ENCODE results near the gene SLC47A1. TPM values are rescaled to one million over a fixed set of nuclear protein-coding genes. Genes with fewer than 3 reads are reported as not detected.

SLC47A1 gene
- total RNA-seq, 4 donors from 2014 or later = 4.3 to 48.6 (median 11.8) TPM

GRCh38 chr17:19558946-19559345, 25.3 kb downstream of the SLC47A1 start:
- H3K27me3 ChIP-seq = no peaks in the 10 kb centered on the region
- H3K27ac ChIP-seq = no peak overlapping the region
- H3K4me3 ChIP-seq (replicated peaks in 1 of 3) = no peak overlapping the region
- H3K9me3 ChIP-seq = no peaks in the 10 kb centered on the region
- H3K36me3 ChIP-seq = no peaks in the 10 kb centered on the region
- H3K4me1 ChIP-seq = no peaks in the 10 kb centered on the region
- TF ChIP-seq, protein P1, sequence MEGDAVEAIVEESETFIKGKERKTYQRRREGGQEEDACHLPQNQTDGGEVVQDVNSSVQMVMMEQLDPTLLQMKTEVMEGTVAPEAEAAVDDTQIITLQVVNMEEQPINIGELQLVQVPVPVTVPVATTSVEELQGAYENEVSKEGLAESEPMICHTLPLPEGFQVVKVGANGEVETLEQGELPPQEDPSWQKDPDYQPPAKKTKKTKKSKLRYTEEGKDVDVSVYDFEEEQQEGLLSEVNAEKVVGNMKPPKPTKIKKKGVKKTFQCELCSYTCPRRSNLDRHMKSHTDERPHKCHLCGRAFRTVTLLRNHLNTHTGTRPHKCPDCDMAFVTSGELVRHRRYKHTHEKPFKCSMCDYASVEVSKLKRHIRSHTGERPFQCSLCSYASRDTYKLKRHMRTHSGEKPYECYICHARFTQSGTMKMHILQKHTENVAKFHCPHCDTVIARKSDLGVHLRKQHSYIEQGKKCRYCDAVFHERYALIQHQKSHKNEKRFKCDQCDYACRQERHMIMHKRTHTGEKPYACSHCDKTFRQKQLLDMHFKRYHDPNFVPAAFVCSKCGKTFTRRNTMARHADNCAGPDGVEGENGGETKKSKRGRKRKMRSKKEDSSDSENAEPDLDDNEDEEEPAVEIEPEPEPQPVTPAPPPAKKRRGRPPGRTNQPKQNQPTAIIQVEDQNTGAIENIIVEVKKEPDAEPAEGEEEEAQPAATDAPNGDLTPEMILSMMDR (IDR thresholded peaks at IDR 0.05) = no peak
- TF ChIP-seq POLR2A (IDR thresholded peaks at IDR 0.05) = no peak
- no peak for DNase-seq
- intact Hi-C loops (cut with DNase I) = no loop called here

GRCh38 chr17:19561697-19562318, 28.2 kb downstream of the SLC47A1 start:
- intact Hi-C loops (cut with DNase I) = no loop called here
- DNase-seq = no peak
- H3K4me1 ChIP-seq = no peaks in the 10 kb centered on the region
- no peak for TF ChIP-seq POLR2A (IDR thresholded peaks at IDR 0.05)
- TF ChIP-seq, protein P1 (IDR thresholded peaks at IDR 0.05) = no peak
- H3K9me3 ChIP-seq = no peaks in the 10 kb centered on the region
- no peak overlapping the region for H3K4me3 ChIP-seq (replicated peaks in 1 of 3)
- H3K36me3 ChIP-seq = no peaks in the 10 kb centered on the region
- H3K27ac ChIP-seq = no peak overlapping the region
- H3K27me3 ChIP-seq = no peaks in the 10 kb centered on the region
- 83 to 90% methylated on average over 9 of the region's 9 CpGs for WGBS, 2 donors

GRCh38 chr17:19565817-19566575, 32.3 kb downstream of the SLC47A1 start:
- no peak for TF ChIP-seq POLR2A (IDR thresholded peaks at IDR 0.05)
- TF ChIP-seq, protein P1 (IDR thresholded peaks at IDR 0.05) = no peak
- no peak overlapping the region for H3K27ac ChIP-seq
- 95 to 97% methylated on average over 15 of the region's 15 CpGs for WGBS, 2 donors
- H3K9me3 ChIP-seq = no peaks in the 10 kb centered on the region
- intact Hi-C loops (cut with DNase I) = no loop called here
- H3K4me1 ChIP-seq = peaks cover 0 to 9% of the 10 kb centered on the region in 2 donors
- H3K27me3 ChIP-seq = no peaks in the 10 kb centered on the region
- H3K36me3 ChIP-seq = no peaks in the 10 kb centered on the region
- no peak for DNase-seq
- H3K4me3 ChIP-seq (replicated peaks in 1 of 3) = no peak overlapping the region

DNA sequence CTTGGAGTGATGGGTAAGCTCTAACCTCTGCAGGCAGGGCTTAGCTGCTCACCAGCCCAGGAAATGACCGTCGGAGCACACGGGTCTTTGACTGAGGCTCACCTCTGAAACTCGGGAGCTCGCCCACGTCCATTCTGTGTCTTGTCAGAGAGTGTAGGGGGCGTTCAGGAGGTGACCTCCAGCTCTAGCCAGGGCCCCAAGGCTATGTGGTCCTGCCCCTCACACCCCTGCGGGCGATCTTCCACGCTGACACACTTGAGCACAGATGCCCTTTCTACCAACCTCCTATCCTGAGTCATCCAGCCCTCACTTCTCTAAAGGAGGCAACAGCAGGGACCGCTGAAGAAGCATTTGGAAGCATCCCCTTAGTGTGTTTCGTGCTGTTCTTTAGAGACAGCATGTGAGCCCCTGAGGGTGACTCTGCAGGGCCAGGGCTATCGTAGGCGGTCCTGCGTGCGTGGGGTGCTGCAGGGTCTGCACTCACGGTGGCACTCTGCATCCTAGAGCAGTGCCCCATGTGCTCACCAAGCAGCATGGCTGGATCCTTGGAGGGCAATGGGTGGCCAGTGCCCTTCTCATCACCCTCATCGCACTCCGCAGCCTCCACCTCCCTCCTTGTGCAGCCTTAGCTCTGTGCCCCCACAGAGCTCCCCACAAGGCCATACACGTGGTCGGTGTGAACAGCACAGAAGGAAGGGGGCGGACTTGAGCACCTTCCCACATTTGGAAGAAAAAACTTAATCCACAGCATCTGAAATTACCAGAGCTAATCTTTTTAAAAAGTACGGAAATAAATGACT, 33.8 kb downstream of the SLC47A1 start:
- H3K27ac ChIP-seq = no peak overlapping the region
- DNase-seq = no peak
- no peaks in the 10 kb centered on the region for H3K9me3 ChIP-seq
- intact Hi-C loops (cut with DNase I) = no loop called here
- peaks cover 0 to 9% of the 10 kb centered on the region in 2 donors for H3K4me1 ChIP-seq
- 83 to 86% methylated on average over 18 to 20 of the region's 23 CpGs for WGBS, 2 donors
- no peaks in the 10 kb centered on the region for H3K27me3 ChIP-seq
- H3K36me3 ChIP-seq = no peaks in the 10 kb centered on the region
- TF ChIP-seq POLR2A (IDR thresholded peaks at IDR 0.05) = no peak
- TF ChIP-seq, protein P1 (IDR thresholded peaks at IDR 0.05) = no peak
- H3K4me3 ChIP-seq (replicated peaks in 1 of 3) = no peak overlapping the region

- Histone ChIP-seq H3K36me3 (no peaks in the 10 kb centered on the region), H3K9me3 (no peaks in the 10 kb centered on the region), H3K4me3 (replicated peaks in 1 of 3) (no peak overlapping the region), H3K27me3 (no peaks in the 10 kb centered on the region), H3K27ac (no peak overlapping the region), H3K4me1 (peaks cover 0 to 9% of the 10 kb centered on the region in 2 donors)
- no peak for DNase-seq
- 92 to 95% methylated on average over 1 of the region's 1 CpG for WGBS, 2 donors
- intact Hi-C loops (cut with DNase I) = no loop called here
- TF ChIP-seq, protein P1 (IDR thresholded peaks at IDR 0.05) = no peak
- TF ChIP-seq POLR2A (IDR thresholded peaks at IDR 0.05) = no peak
Observed at GRCh38 chr17:19568016-19568350, 34.3 kb downstream of the SLC47A1 start.
